Lower leg skin (tissue), 3 donors: ENCODE measurements around the gene ONECUT2.

ENCODE experiments used
- POLR2A ChIP-seq, 2 donors: fragments of 450-650 bp; IDR thresholded peaks; one replicate each; pipeline ENCODE4 v1.6.1; 2016 to 2017; ENCODE audit warnings: antibody characterized with exemption in 2 of 2, mild to moderate bottlenecking in 1 of 2, moderate library complexity in 1 of 2
- TF ChIP-seq, protein P1 (sequence below), 3 donors: fragments of 450-650 bp; IDR thresholded peaks; one replicate each; pipeline ENCODE4 v1.5.1; 2016; ENCODE audit warnings: antibody characterized with exemption in 3 of 3, mild to moderate bottlenecking in 3 of 3, moderate library complexity in 2 of 3

DNA sequence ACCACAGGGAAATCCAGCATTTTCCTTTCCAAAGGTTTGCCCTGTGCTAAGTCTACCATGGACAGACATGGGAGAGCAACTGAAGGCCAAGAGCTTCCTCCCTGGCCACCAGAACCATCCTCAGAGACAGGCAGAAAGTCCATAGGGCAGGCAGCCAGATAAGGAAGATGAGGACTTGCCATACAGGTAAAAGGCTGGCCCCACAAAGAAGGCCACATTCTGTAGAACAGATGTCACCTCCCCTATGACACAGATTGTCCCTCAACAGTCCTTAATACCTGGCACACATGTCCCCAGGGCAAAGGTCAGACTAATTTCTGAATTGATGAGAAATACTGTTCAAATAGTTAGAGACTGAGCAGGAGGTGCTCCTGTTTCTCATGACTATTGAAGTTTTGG, 99.3 kb downstream of the ONECUT2 start:
- TF ChIP-seq, protein P1, sequence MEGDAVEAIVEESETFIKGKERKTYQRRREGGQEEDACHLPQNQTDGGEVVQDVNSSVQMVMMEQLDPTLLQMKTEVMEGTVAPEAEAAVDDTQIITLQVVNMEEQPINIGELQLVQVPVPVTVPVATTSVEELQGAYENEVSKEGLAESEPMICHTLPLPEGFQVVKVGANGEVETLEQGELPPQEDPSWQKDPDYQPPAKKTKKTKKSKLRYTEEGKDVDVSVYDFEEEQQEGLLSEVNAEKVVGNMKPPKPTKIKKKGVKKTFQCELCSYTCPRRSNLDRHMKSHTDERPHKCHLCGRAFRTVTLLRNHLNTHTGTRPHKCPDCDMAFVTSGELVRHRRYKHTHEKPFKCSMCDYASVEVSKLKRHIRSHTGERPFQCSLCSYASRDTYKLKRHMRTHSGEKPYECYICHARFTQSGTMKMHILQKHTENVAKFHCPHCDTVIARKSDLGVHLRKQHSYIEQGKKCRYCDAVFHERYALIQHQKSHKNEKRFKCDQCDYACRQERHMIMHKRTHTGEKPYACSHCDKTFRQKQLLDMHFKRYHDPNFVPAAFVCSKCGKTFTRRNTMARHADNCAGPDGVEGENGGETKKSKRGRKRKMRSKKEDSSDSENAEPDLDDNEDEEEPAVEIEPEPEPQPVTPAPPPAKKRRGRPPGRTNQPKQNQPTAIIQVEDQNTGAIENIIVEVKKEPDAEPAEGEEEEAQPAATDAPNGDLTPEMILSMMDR (IDR thresholded peaks at IDR 0.05): no peak
- no peak for TF ChIP-seq POLR2A (IDR thresholded peaks at IDR 0.05)
